Subcutaneous adipose tissue (tissue), 4 donors: ENCODE data around the gene ANAPC10. TPM values are rescaled to one million over a fixed set of nuclear protein-coding genes. Genes with fewer than 3 reads are reported as not detected.

Source experiments
- total RNA-seq, 4 donors: library from RNA; depleted of rRNA; stranded (reverse); fragments of >200 nt; gene quantifications; one replicate each; pipeline ENCODE4 v1.1.0, GENCODE V29; 2016
- TF ChIP-seq, protein P1 (sequence below): fragments of 450-650 bp; IDR thresholded peaks from one replicate; pipeline ENCODE4 v1.5.1; 2016; ENCODE audit warnings: low read depth, mild to moderate bottlenecking, control low read depth, antibody characterized with exemption, moderate library complexity

ANAPC10 gene
- total RNA-seq, 4 donors from 2014 or later = 24.6 to 35.6 (median 28.2) TPM

DNA sequence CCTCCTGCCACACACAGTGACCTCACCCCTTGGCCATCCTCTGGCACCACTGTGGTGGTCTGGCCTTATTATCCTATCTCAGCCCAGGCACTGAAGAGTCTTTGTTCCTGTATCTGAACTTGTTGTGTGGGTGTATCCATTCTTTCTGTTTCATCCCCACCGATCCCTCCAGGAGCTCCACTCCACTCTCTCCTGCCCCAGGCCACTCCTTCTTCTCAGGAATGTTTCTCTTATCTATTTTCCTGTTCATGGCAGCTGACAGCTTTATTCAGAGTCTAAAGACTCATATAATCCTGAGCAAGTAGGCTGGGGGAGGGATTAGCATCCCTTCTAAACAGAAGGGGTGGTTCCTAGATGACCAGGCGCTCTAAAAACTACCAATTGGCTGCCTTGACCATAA is 150.0 kb downstream of the ANAPC10 start:
- TF ChIP-seq, protein P1, sequence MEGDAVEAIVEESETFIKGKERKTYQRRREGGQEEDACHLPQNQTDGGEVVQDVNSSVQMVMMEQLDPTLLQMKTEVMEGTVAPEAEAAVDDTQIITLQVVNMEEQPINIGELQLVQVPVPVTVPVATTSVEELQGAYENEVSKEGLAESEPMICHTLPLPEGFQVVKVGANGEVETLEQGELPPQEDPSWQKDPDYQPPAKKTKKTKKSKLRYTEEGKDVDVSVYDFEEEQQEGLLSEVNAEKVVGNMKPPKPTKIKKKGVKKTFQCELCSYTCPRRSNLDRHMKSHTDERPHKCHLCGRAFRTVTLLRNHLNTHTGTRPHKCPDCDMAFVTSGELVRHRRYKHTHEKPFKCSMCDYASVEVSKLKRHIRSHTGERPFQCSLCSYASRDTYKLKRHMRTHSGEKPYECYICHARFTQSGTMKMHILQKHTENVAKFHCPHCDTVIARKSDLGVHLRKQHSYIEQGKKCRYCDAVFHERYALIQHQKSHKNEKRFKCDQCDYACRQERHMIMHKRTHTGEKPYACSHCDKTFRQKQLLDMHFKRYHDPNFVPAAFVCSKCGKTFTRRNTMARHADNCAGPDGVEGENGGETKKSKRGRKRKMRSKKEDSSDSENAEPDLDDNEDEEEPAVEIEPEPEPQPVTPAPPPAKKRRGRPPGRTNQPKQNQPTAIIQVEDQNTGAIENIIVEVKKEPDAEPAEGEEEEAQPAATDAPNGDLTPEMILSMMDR = no peak

Other genes with a start within 250 kb of the ANAPC10 start
- 100 to 1,000 TPM in 1 of 4 donors, 10 to 100 TPM in 3; 50.8 to 105 (median 58.7) TPM for gene ABCE1, start 115 bp upstream of the ANAPC10 start, total RNA-seq
- gene OTUD4, start 82.4 kb upstream of the ANAPC10 start, total RNA-seq = 10 to 100 TPM; 29.2 to 43.2 (median 35.0) TPM